Suprapubic skin (tissue), 4 donors: ENCODE measurements around the gene KIAA2012.

Source experiments
- POLR2A ChIP-seq, 2 donors: fragments of 450-650 bp; IDR thresholded peaks; one replicate each; pipeline ENCODE4 v1.6.1; 2017; ENCODE audit warnings: antibody characterized with exemption in 2 of 2, mild to moderate bottlenecking in 2 of 2, moderate library complexity in 2 of 2
- POLR2AphosphoS5 ChIP-seq, 3 donors: sonication (generic); formaldehyde crosslinking; IDR thresholded peaks; one replicate each; pipeline ENCODE4 v1.6.1; 2017; ENCODE audit warnings: antibody characterized with exemption in 3 of 3
- TF ChIP-seq, protein P1 (sequence below), 2 donors: fragments of 200-600 bp in 1 of 2; fragments of 450-650 bp in 1 of 2; sonication (generic) in 1 of 2; IDR thresholded peaks; one replicate each; pipeline ENCODE4 v1.5.1; 2016 to 2019; ENCODE audit warnings: antibody characterized with exemption in 2 of 2, mild to moderate bottlenecking in 1 of 2, moderate library complexity in 1 of 2

DNA sequence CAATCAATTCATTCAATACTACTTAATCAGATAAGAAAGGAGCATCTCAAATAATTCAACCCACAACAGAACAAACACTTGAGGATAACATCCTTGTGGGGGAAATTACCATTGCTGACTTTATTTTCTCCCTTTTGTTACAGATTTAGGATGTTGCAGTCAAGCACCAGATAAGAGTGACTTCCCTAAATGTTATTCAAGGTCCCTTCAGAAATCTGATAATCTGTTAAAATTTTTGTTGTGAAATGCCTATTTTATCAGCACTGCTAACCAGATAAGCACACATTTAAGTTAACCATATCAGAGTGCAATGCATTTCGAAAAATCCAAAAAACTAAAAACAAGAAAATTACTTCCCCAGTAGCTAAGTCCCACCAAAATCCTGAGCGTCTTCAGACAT, 131.8 kb downstream of the KIAA2012 start:
- TF ChIP-seq, protein P1, sequence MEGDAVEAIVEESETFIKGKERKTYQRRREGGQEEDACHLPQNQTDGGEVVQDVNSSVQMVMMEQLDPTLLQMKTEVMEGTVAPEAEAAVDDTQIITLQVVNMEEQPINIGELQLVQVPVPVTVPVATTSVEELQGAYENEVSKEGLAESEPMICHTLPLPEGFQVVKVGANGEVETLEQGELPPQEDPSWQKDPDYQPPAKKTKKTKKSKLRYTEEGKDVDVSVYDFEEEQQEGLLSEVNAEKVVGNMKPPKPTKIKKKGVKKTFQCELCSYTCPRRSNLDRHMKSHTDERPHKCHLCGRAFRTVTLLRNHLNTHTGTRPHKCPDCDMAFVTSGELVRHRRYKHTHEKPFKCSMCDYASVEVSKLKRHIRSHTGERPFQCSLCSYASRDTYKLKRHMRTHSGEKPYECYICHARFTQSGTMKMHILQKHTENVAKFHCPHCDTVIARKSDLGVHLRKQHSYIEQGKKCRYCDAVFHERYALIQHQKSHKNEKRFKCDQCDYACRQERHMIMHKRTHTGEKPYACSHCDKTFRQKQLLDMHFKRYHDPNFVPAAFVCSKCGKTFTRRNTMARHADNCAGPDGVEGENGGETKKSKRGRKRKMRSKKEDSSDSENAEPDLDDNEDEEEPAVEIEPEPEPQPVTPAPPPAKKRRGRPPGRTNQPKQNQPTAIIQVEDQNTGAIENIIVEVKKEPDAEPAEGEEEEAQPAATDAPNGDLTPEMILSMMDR (IDR thresholded peaks at IDR 0.05) = no peak
- no peak for TF ChIP-seq POLR2A (IDR thresholded peaks at IDR 0.05)
- no peak for TF ChIP-seq POLR2AphosphoS5 (IDR thresholded peaks at IDR 0.05)
